A673 (cell line): ENCODE measurements around the gene KIAA0753. TPM values are rescaled to one million over a fixed set of nuclear protein-coding genes. Genes with fewer than 3 reads are reported as not detected.

Experiments
- BruUV-seq: library from RNA; stranded (reverse); fragments of 400-500 nt; replicated peaks from 2 replicates; lab custom pipeline; 2021; lab: Mats Ljungman, UMichigan
- CTCF ChIA-PET: fragments of 300-600 bp; sonication (Branson Sonifier 250); formaldehyde crosslinking; loops from one replicate; lab custom pipeline; 2022; ENCODE audit warnings: antibody characterized with exemption; lab: Charles Lee
- POLR2A ChIA-PET: fragments of 300-600 bp; sonication (Branson Sonifier 250); formaldehyde crosslinking; loops from one replicate; lab custom pipeline; 2022; ENCODE audit warnings: antibody characterized with exemption; ENCODE audit not compliant: low non-redundant PET; lab: Charles Lee
- DNase-seq: peaks from one replicate; pipeline ENCODE4 v3.0.0-alpha.2; 2015; ENCODE audit warnings: low spot score
- H3K27ac ChIP-seq: fragments of 200-600 bp; sonication (generic); 2 replicates; pipeline ENCODE4 v1.5.1; 2016; ENCODE audit warnings: mixed run types, low read depth, mild to moderate bottlenecking, mixed read lengths, antibody characterized with exemption, low read length; ENCODE audit not compliant: poor library complexity, severe bottlenecking
- H3K27me3 ChIP-seq: fragments of 200-600 bp; sonication (generic); replicated peaks from 2 replicates; pipeline ENCODE4 v1.6.1; 2017; ENCODE audit warnings: mixed run types, low read depth, mild to moderate bottlenecking, mixed read lengths, antibody characterized with exemption, low read length; ENCODE audit not compliant: insufficient read depth, poor library complexity
- H3K36me3 ChIP-seq: fragments of 200-600 bp; sonication (generic); 2 replicates; pipeline ENCODE4 v1.6.1; 2016; ENCODE audit warnings: mixed run types, mild to moderate bottlenecking, mixed read lengths, antibody characterized with exemption, low read length; ENCODE audit not compliant: insufficient read depth, poor library complexity, severe bottlenecking
- H3K4me1 ChIP-seq: fragments of 200-600 bp; sonication (generic); 2 replicates; pipeline ENCODE4 v1.6.1; 2017; ENCODE audit warnings: mixed run types, mild to moderate bottlenecking, mixed read lengths, antibody characterized with exemption, low read length; ENCODE audit not compliant: insufficient read depth, poor library complexity, severe bottlenecking
- H3K4me3 ChIP-seq: fragments of 200-600 bp; sonication (generic); 2 replicates; pipeline ENCODE4 v1.5.1; 2016; ENCODE audit warnings: low read depth, mixed run types, mild to moderate bottlenecking, mixed read lengths, low read length; ENCODE audit not compliant: poor library complexity, severe bottlenecking
- H3K9me3 ChIP-seq: fragments of 200-600 bp; sonication (generic); 2 replicates; pipeline ENCODE4 v1.6.1; 2016; ENCODE audit warnings: mixed run types, low read depth, mild to moderate bottlenecking, mixed read lengths, antibody characterized with exemption, low read length; ENCODE audit not compliant: poor library complexity, severe bottlenecking
- EZH2 ChIP-seq: fragments of 200-600 bp; sonication (generic); IDR thresholded peaks from 2 replicates; pipeline ENCODE4 v1.6.1; 2017; ENCODE audit warnings: borderline replicate concordance, low read depth, mild to moderate bottlenecking, mixed read lengths, antibody characterized with exemption, low read length; ENCODE audit not compliant: poor library complexity, severe bottlenecking
- intact Hi-C: fragments of 100-400 bp; cut with micrococcal nuclease; formaldehyde crosslinking; loops from one replicate; pipeline ENCODE4 v1.10.0; 2022; ENCODE audit not compliant: unreplicated experiment
- total RNA-seq: library from RNA; stranded (reverse); gene quantifications from 2 replicates; pipeline ENCODE4 v1.2.3, GENCODE V29; 2021
- TF ChIP-seq, protein P1 (sequence below): fragments of 300-800, 200-600 bp; sonication (generic); conservative IDR thresholded peaks from 2 replicates; pipeline ENCODE4 v1.5.1; 2017; ENCODE audit warnings: low read depth, mild to moderate bottlenecking, antibody characterized with exemption, low read length, moderate library complexity, mixed read lengths

KIAA0753 gene
- total RNA-seq, 1 experiment from 2014 or later, result 41.2 TPM

DNA sequence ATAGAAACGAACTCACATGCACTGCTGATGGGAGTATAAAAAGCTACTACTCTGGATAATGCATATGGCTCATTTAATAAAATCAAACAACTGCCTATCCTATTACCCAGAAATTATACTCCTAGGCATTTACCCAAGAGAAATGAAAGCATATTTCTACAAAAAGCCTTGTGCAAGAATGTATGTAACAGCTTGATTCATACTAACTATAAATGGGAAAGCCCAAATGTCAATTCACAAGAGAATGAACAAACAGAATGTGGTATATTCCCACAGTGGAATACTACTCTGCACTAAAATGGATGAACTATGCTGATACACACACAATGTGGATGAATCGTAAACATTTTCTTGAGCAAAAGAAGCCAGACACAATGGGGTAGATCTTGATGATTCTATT lies 38.4 kb downstream of the KIAA0753 start:
- H3K36me3 ChIP-seq, result peaks cover 51% of the 10 kb centered on the region
- no peak for TF ChIP-seq EZH2
- TF ChIP-seq, protein P1, sequence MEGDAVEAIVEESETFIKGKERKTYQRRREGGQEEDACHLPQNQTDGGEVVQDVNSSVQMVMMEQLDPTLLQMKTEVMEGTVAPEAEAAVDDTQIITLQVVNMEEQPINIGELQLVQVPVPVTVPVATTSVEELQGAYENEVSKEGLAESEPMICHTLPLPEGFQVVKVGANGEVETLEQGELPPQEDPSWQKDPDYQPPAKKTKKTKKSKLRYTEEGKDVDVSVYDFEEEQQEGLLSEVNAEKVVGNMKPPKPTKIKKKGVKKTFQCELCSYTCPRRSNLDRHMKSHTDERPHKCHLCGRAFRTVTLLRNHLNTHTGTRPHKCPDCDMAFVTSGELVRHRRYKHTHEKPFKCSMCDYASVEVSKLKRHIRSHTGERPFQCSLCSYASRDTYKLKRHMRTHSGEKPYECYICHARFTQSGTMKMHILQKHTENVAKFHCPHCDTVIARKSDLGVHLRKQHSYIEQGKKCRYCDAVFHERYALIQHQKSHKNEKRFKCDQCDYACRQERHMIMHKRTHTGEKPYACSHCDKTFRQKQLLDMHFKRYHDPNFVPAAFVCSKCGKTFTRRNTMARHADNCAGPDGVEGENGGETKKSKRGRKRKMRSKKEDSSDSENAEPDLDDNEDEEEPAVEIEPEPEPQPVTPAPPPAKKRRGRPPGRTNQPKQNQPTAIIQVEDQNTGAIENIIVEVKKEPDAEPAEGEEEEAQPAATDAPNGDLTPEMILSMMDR, result no peak
- H3K27ac ChIP-seq, result no peak overlapping the region
- CTCF ChIA-PET, result no interaction called here
- H3K27me3 ChIP-seq, result no peaks in the 10 kb centered on the region
- no peak for DNase-seq
- H3K9me3 ChIP-seq, result no peaks in the 10 kb centered on the region
- no TSS peak for BruUV-seq
- intact Hi-C loops, result no loop called here
- peaks cover 16% of the 10 kb centered on the region for H3K4me1 ChIP-seq
- H3K4me3 ChIP-seq, result no peak overlapping the region
- POLR2A ChIA-PET, result interaction anchor here (0.7 kb wide), 1 partner anchor 1234 kb away, joined by 3 read pairs; no protein-coding TSS in a partner anchor

- CTCF ChIA-PET, result no interaction called here
- POLR2A ChIA-PET, result no interaction called here
- DNase-seq, result no peak
- Histone ChIP-seq H3K27ac (no peak overlapping the region), H3K4me3 (no peak overlapping the region), H3K36me3 (peaks cover 55% of the 10 kb centered on the region), H3K9me3 (no peaks in the 10 kb centered on the region), H3K4me1 (peaks cover 16% of the 10 kb centered on the region), H3K27me3 (no peaks in the 10 kb centered on the region)
- intact Hi-C loops, result no loop called here
- no TSS peak for BruUV-seq
- TF ChIP-seq, protein P1, result no peak
- no peak for TF ChIP-seq EZH2
Measured at GRCh38 chr17:6599364-6599763, 41.1 kb downstream of the KIAA0753 start.

DNA sequence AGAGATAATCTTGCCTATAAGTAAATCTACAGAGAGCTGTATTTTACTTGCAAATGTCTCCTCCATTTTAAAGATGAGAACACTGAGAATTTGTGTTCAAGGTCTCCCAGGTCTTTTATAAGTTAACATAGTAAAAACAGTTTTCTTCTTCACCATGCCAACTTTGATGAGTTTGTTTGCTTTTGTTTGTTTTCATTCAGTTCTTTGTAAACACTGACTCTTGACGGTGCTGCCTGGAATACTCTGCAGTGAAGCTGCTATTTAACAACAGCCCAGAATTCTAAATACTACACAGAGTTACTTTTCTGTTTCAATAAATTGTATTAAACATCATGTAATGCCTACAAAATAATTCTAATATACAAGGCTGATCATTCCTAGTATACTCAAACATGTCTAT lies 42.8 kb downstream of the KIAA0753 start:
- no peak overlapping the region for H3K4me3 ChIP-seq
- no peak for TF ChIP-seq EZH2
- CTCF ChIA-PET, result no interaction called here
- H3K9me3 ChIP-seq, result no peaks in the 10 kb centered on the region
- H3K27me3 ChIP-seq, result no peaks in the 10 kb centered on the region
- peaks cover 4% of the 10 kb centered on the region for H3K4me1 ChIP-seq
- H3K36me3 ChIP-seq, result peaks cover 69% of the 10 kb centered on the region
- BruUV-seq, result no TSS peak
- POLR2A ChIA-PET, result no interaction called here
- no peak overlapping the region for H3K27ac ChIP-seq
- DNase-seq, result no peak
- intact Hi-C loops, result no loop called here

- no peak overlapping the region for H3K27ac ChIP-seq
- H3K27me3 ChIP-seq, result no peaks in the 10 kb centered on the region
- no peak for DNase-seq
- H3K4me1 ChIP-seq, result no peaks in the 10 kb centered on the region
- CTCF ChIA-PET, result no interaction called here
- intact Hi-C loops, result no loop called here
- POLR2A ChIA-PET, result no interaction called here
- TF ChIP-seq, protein P1, result no peak
- TF ChIP-seq EZH2, result no peak
- H3K36me3 ChIP-seq, result peaks cover 77% of the 10 kb centered on the region
- no TSS peak for BruUV-seq
- no peak overlapping the region for H3K4me3 ChIP-seq
- H3K9me3 ChIP-seq, result no peaks in the 10 kb centered on the region
Measured at GRCh38 chr17:6596941-6597340, 43.6 kb downstream of the KIAA0753 start.
